Activated naive CD4-positive, alpha-beta T cell treated with anti-CD3 and anti-CD28 coated beads, Interleukin-2, amount 50 U/mL, for 16 hours (primary cell): ENCODE measurements around the gene MORF4L1.
A peak's percentile ranks its signal among the peaks of the same experiment; 100 is the strongest.
"Not testable (repeated sequence)": the region's sequence is repeated elsewhere in the genome, so short reads cannot be mapped to it uniquely, and the experiment has no call there.

Source experiments
- DNase-seq: peaks from one replicate; pipeline ENCODE4 v3.0.0-alpha.2; 2020

MORF4L1 gene

GRCh38 chr15:78872155-78872971 is at the start of gene MORF4L1:
Gene MORF4L1 (plus strand): TSS chr15:78872890. CDS start chr15:78873018, 128 bp downstream.
- peak; percentile 97 for DNase-seq

DNA sequence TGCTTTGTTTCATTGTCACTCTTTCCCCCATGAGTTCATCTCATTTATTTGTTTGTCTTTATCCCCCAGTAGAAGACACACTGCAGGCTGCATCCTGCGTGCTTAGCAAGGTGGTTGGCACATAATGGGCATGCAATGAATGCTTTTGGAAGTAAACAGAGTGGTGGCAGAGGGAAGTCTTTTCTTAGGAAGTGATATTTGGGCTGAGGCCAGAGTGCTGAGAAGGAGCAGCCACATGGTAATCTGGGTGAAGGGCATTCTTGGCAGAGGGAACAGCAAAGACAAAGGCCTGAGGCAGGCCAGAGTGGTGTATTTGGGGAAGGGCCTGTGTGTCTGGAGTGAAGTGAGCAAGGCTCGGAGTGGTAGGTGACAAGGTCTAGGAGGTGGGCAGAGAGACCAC is 43.8 kb upstream of the MORF4L1 start:
- no peak for DNase-seq

GRCh38 chr15:78830514-78831228 is 42.0 kb upstream of the MORF4L1 start:
- DNase-seq: peak; percentile 14

DNA sequence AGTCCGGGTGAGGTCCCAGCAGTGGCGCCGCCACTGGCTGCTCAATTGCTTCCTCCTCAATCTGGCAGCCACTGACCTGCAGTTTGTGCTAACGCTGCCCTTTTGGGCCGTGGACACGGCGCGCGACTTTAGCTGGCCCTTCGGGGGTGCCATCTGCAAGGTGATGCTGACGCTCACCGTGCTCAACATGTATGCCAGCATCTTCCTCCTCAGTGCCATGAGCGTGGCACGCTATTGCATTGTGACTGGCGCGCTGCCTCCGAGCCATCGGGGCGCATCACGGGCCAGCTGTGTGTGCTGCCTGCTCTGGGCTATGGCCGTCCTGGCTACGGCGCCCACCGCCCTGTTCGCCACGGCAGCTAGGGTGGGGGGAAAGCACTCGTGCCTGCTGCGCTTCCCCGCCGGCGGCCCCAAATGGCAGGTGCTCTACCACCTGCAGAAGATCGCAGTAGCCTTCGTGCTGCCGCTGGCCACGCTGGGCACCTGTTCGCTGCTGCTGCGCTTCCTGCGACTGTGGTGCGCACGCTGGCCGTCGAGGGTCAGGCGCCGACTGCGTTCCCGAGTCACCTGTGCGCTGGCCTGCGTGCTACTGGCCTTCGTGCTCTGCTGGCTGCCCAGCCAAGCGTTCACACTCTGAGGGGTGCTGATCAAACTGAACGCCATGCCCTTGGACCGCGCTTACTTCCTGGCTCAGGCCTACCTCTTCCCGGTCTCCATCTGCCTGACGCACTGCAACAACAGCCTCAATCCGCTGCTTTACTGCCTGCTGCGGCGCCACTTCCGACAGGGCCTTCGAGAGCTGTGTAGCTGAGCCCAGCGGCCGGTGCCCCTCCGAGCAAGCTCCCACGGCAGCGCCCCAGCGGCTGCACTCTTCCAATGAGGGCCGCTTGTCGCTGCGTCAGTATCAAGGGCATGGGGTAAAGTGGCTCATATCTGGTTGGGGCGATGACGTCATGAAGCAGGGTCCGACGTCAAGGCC is 41.2 kb upstream of the MORF4L1 start:
- DNase-seq: no peak

- no peak for DNase-seq
These were observed 36.4 kb upstream of the MORF4L1 start for GRCh38 chr15:78836333-78836732.

- no peak for DNase-seq
These were observed 35.6 kb upstream of the MORF4L1 start for GRCh38 chr15:78837131-78837530.

DNA sequence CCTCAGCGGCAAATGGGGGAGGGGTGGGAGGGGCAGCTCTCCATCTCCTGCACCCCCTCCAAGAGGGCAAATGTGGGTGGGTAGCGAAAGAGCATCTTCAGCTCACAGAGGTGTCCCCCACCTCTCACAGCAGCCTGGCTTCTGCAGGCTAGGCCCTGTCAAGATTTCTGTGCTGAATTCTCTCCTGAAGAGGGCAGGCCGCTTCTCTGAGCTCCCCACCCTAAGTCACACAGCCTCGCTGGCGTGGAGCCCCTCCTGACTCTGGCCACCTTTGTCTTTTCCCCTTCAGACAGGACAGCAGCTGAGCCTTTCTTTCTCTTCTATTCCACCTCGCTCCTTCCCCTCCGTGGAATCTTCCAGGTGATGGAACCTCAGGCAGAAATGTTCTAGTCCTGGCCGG is 35.1 kb upstream of the MORF4L1 start:
- no peak for DNase-seq

DNA sequence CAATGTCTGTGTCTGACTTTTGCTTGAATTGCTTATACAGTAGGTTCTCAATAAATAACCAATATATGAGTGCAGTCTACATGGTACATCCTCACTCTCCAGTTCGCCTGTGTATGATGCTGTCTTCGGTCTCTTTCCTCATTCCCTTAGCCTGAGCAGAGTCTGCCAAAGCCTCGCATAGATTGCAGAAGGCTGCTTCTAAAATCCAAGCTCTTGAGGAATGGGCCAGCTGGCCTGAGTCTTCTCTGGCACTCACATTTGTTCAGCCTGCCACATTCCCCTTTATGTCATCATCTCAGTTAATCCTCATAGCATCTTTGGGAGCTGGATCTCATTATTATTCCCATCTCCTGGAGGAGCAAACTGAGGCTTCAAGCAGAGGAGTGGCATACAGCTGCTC is 34.2 kb upstream of the MORF4L1 start:
- DNase-seq: no peak

- DNase-seq: not testable (repeated sequence)
These were observed 33.5 kb upstream of the MORF4L1 start for GRCh38 chr15:78839151-78839550.

GRCh38 chr15:78840661-78841375 is 31.9 kb upstream of the MORF4L1 start:
- DNase-seq: no peak

GRCh38 chr15:78841376-78841706 is 31.3 kb upstream of the MORF4L1 start:
- no peak for DNase-seq

DNA sequence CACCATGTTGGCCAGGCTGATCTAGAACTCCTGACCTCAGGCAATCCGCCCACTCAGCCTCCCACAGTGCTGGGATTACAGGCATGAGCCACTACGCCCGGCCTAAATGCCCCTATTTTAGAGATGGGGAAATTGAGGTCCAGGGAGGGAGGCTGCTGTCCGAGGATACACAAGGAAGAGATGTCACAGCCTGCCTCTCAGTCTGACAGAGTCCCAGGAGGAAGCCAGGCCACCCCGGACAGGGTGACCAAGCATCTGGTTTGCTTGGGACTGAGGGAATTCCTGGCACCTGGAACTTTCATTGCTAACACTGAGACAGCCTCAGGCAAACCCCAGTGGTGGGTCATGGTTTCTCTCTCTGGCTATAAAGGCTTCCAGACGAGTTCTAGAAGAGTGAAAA is 30.8 kb upstream of the MORF4L1 start:
- no peak for DNase-seq

DNA sequence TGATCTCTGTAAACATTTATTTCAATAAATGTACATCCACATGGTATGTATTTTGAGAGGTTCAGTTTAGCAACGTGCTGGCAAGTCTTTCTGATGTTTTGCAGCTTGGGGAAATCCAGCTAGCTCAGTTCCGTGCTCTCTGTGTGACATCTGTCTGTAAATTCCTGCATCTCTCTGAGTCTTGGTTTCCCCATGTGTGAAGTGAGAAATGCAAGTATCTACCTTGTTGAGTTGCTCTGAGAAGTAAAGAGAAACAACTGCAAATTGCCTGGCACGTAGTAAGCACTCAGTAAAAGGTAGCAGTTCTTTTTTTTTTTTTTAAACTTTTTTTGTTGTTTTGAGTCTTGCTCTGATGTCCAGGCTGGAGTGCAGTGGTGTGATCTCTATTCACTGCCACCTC is 30.2 kb upstream of the MORF4L1 start:
- no peak for DNase-seq

- DNase-seq: not testable (repeated sequence)
These were observed 25.8 kb upstream of the MORF4L1 start for GRCh38 chr15:78846906-78847305.

DNA sequence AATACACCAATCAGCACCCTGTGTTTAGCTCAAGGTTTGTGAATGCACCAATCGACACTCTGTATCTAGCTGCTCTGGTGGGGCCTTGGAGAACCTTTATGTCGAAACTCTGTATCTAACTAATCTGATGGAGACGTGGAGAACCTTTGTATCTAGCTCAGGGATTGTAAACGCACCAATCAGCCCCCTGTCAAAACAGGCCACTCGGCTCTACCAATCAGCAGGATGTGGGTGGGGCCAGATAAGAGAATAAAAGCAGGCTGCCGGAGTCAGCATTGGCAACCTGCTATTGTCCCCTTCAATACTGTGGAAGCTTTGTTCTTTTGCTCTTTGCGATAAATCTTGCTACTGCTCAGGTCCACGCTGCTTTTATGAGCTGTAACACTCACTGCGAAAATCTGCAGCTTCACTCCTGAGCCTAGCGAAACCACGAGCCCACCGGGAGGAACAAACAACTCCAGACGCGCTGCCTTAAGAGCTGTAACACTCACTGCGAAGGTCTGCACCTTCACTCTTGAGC is 25.2 kb upstream of the MORF4L1 start:
- not testable (repeated sequence) for DNase-seq

DNA sequence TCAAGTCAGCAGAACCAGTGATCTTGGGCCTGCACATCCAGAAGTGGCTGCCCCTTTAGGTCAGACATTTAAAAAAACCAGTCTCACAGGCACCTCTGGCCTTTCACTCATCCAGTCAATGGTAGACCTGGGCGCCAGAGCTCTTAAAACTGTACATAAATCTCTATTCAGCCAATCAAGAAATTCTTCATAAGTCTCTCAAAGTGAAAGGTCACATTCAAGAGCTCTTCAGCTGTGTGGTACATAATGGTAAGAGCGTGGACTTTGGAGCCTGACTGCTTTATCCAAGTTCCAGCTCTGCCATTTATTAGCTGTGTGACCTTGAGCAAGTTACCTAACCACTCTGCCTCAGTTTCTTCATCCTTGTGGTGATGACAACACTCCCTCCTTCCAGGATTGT is 22.3 kb upstream of the MORF4L1 start:
- no peak for DNase-seq

DNA sequence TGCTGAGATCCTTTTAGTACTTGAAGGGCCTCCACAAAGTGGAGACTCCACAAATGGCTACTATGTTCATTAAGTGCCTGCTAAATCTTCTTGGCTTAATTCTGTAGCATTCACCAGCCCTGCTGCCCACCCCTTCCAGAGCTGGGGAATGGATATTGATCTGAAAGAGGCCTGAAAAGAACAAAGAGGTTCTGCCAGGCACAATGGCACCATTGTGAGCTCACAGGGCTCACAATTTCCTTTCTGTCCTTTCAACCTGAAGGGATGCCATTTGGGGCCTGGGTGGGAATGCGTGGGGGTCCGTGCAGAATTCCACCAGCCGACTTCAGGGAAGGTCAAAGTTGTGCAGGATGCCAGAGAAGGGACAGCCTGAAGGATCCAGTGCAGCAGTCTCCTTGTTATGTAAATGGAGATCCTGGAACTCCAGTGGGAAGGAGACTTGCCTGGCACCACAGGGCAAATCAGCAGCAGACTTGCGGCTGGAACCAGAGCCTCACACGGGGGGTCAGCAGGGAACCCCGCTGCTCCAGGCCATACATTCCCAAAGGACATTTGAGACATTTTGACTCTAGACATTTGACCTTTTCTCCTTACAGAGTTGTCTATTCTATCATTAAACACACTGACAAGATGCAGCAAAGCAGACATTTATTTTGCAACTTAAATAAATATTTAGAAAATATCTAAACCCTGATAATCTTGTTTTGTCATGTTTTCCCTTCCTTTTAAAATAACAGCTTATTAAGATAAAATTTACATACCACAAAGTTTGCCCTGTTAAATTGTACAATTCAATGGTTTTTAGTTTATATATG is 21.5 kb upstream of the MORF4L1 start:
- DNase-seq: no peak

- DNase-seq: no peak
These were observed 19.2 kb upstream of the MORF4L1 start for GRCh38 chr15:78853500-78853899.

GRCh38 chr15:78854833-78855372 is 17.8 kb upstream of the MORF4L1 start:
- DNase-seq: no peak

- DNase-seq: no peak
These were observed 16.9 kb upstream of the MORF4L1 start for GRCh38 chr15:78855746-78856145.
